Activated CD8-positive, alpha-beta memory T cell treated with anti-CD3 and anti-CD28 coated beads for 36 hours (primary cell): ENCODE measurements around the gene UNC93B1. TPM values are rescaled to one million over a fixed set of nuclear protein-coding genes. Genes with fewer than 3 reads are reported as not detected.
"Not testable (repeated sequence)": the region's sequence is repeated elsewhere in the genome, so short reads cannot be mapped to it uniquely, and the experiment has no call there.

Experiments
- CTCF ChIA-PET: fragments of 350-600 bp; sonication (Branson Sonifier 250); formaldehyde crosslinking; loops from one replicate; lab custom pipeline; 2021; ENCODE audit warnings: antibody characterized with exemption; lab: Charles Lee
- POLR2A ChIA-PET: fragments of 350-600 bp; sonication (Branson Sonifier 250); formaldehyde crosslinking; loops from one replicate; lab custom pipeline; 2021; ENCODE audit warnings: antibody characterized with exemption; lab: Charles Lee
- total RNA-seq, 2 experiments: library from RNA; stranded (reverse); gene quantifications; one replicate each; pipeline ENCODE4 v1.2.3, GENCODE V29; 2021

Gene UNC93B1
- total RNA-seq, 2 experiments from 2014 or later, result 10.5 to 11.5 TPM

DNA sequence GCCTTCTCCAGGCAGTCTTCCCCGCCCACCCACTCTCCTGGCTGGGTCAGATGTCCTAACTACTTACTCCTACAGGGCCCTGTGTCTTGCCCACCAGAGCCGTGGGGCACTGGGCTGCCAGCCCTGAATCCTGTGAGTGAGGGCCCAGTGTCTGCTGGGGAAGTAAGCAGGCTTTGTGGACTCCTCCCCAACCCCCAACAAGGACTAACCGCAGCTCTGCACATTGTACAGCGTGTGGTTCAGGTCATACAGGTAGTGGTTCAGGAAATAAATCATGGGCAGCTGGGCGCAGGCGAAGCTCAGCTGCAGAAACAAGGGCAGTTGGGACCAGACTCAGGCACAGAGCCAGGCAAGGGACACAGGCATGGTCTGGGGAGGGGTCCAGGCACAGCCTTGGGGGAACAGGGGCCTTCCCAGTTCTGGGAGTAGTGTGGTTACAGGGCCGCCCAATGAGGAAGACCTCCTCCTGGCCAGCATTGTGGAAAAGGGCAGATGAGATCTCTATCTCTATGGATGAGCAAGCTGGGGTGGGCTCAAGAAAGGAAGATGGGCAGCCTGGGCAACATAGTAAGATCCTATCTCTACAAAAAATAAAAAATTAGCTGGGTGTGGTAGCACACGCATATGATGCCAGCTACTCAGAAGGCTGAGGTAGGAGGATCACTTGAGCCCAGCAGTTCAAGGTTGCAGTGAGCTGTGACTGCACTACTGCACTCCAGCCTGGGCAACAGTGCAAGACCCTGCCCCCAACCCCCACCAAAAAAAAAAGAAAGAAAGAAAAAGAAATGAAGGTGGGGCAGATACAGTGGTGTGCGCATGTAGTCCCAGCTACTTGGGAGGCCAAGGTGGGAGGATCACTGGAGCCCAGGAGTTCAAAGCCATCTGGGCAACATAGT, 5.5 kb downstream of the UNC93B1 start:
- ChIA-PET CTCF (interaction anchor here (1.0 to 1.1 kb wide), 2 partner anchors 23 to 43 kb away, joined by 3 to 4 read pairs; no protein-coding TSS in a partner anchor), POLR2A (interaction anchor here (1.1 kb wide), 1 partner anchor 120 kb away, joined by 3 read pairs; no protein-coding TSS in a partner anchor)

DNA sequence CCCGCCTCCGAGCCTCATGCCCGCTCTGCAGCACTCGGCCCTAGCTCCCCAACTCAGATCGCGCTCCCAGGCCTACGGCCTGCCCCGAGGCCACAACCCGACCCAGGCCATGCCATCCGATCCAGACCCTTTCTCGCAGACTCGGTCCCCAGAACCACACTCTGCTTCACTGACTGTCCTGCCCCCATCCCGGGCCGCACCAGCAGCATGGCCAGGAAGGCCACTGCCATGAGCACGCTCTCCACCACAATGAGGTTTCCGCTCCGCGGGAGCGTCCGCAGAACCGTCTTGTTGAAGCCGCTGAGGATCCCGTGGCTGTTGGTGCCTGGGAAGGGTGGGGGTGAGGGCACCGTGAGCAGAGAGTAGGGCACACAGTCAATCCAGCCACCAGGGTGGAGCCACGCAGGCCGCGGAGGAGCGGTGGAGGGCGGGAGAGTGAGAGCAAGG, 6.4 kb downstream of the UNC93B1 start:
- CTCF ChIA-PET, result no interaction called here
- POLR2A ChIA-PET, result interaction anchor here (1.1 kb wide), 1 partner anchor 121 kb away, joined by 3 read pairs; no protein-coding TSS in a partner anchor

DNA sequence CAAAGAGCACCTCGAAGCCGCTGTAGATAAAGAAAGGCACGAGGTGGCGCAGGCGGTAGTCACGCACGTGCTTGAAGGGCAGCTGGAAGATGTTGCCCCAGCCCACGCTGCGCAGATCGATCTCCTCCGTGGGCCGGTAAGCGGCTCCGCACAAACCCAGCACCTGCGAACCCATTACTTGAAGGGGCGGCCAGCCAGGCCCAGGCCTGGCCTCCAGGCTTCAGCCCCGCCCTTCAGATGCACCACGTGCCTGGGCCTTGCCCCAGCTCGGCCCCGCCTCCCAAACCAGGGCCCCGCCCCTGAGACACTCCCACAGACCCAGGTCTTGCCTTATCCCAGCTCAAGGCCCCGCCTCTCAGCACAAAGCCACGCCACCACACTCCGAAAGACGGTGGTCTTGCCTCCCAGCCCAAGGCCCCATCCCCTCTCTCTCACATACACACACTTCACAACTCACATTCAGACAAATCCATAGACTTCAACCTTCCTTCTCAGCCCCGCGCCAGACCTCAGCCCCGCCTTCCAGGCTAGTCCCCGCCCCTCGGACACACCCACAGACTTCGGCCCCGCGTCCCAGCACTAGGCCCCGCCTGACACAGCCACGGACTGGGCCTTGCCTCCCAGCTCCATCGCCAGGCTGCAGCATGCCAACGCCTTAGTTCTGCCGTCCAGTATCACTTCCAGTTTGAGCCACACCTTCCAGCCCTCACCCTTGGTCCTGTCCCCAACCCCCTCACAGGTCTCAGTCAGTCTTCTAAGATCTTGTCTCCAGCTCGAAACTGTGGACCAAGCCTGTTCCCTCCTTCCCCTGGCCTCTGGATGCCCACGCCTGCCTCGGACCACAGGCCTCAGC, 7.0 kb downstream of the UNC93B1 start:
- CTCF ChIA-PET, result no interaction called here
- POLR2A ChIA-PET, result interaction anchor here (1.1 kb wide), 1 partner anchor 121 kb away, joined by 3 read pairs; no protein-coding TSS in a partner anchor

DNA sequence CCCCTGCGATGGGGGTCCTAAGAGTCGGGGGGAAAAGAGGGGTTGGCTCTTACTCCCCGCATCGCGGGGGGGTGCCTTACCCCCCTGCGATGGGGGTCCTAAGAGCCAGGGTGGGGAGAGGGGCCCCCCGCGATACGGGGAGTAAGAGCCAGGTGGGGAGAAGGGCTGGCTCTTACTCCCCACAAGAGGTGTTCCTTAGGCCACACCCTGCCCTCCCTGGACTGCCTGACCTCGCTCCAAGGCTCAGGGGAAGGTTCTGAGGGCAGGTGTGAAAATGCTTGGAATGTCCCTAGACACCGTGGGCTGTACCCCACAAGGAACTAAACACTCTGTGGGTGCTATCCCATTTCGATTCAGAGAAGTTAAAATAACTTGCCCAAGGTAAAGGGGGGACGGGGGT, 7.8 kb downstream of the UNC93B1 start:
- ChIA-PET CTCF (no interaction called here), POLR2A (no interaction called here)

DNA sequence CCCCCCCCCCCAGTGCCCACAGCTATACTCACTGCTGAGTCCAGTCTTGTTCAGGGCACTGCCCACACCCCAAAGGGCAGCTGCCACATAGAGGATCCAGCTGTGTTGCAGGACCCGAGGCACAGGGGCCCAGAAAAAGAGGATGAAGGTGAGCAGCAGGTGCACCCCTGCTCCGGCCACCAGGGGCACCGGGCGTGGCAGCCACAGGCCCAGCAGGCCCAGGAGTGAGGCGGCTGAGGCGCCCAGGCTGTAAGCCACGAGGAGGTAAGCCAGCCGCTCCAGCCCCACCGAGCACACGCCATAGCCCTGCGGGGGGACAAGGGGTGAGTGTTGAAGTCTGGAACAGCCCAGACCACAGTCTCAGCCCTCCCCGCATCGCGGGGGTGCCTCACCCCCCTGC, 8.3 kb downstream of the UNC93B1 start:
- CTCF ChIA-PET, POLR2A ChIA-PET: not testable (repeated sequence)

DNA sequence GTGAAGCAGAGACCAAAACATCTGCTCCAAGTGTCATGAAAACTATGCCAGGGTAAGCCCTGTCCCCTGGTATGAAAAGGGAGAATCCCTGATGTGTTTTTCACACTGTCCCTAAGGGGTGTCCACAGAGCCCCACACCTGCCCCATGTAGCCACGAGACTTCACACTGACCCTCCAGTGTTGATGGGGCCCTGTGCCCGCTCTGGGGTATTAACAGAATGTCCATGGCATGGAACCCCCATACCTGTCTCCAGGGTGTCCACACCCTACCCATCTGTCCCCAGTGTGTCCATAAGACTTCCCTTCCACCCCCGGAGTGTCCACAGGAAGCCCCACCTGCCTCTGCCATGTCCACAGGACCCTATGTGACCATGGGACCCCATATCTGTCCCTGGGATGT, 8.8 kb downstream of the UNC93B1 start:
- POLR2A ChIA-PET, CTCF ChIA-PET: not testable (repeated sequence)

DNA sequence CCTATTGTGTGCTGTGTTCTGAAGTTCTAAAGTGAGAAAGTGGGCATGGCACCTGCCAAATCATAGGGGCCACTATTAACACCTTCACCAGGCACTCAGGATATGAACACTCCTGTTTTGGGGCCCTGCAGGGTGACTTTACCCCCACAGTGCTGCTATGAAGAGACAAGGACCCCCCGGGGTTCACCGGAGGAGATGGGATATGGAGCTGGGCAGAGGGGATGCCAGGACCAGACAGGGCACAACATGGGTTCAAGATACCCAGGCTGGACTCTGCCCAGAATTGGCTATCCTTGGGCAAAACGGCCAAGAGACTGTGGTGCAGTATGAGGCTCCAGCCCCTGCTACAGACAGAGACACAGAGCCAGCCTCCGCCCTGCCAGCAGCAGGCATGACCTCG, 9.5 kb downstream of the UNC93B1 start:
- POLR2A ChIA-PET, result not testable (repeated sequence)
- CTCF ChIA-PET, result interaction anchor here (0.6 to 0.9 kb wide), 3 partner anchors 8 to 211 kb away, joined by 3 to 5 read pairs (median 4); partner anchors contain the start of gene TCIRG1

DNA sequence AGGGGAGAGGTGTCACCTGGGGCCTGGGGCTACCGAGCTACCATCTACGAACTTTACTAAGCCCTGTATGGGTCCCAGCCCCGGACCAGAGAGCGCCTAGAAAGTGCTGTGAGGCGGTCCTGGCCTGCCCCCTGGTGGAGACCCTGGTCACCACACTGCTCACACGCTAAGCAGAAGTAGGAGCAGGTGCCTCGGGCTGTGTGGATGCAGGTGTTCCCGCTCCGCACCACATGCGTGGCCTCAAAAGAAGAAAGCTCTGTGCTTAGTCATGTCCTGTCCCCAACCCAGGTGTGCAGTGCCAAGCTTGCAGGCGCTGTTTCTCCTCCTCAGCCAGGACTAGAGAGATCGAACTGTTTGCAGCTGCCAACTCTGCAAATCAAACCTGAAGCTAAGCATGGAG, 10.1 kb downstream of the UNC93B1 start:
- POLR2A ChIA-PET, result not testable (repeated sequence)
- CTCF ChIA-PET, result interaction anchor here (0.9 kb wide), 2 partner anchors 8 to 45 kb away, joined by 3 to 4 read pairs; partner anchors contain the start of gene TCIRG1

DNA sequence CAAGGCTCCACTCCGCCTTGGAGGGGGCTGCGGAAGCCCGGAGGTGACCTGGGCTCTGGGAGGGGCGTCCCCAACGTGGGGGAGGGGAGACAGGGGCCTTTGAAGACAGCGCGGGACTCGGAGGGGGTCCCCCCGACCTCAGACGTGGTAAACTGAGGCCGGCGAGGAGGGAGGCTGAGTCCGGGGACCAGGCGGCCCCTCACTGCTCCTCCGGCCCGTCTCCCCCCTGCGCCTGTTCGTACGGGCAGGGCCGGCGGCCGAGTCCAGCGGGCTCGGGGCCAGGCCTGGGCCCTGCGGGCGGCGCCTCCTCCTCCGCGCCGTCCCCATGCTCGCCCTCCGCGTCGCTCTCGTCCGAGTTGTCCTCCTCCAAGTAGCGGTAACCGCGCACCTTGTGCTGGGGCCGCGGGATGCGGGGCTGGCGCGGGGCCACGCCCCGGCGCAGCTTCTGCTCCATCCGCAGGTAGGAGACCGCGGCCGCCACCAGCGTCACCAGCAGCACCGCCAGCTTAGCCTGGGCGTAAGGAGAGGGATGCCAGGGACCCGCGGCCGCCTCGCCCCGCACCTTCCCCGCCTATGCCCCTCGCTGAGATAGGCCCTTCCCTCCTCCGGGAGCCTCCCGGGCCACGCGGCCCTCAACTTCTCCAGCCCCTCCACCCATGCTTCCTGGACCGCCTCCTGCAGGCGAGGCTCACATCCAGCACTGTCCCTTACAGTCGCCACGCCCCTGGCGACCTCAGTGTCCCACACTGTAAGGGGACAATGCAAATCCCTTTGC, 12.4 kb downstream of the UNC93B1 start:
- CTCF ChIA-PET, POLR2A ChIA-PET: not testable (repeated sequence)

DNA sequence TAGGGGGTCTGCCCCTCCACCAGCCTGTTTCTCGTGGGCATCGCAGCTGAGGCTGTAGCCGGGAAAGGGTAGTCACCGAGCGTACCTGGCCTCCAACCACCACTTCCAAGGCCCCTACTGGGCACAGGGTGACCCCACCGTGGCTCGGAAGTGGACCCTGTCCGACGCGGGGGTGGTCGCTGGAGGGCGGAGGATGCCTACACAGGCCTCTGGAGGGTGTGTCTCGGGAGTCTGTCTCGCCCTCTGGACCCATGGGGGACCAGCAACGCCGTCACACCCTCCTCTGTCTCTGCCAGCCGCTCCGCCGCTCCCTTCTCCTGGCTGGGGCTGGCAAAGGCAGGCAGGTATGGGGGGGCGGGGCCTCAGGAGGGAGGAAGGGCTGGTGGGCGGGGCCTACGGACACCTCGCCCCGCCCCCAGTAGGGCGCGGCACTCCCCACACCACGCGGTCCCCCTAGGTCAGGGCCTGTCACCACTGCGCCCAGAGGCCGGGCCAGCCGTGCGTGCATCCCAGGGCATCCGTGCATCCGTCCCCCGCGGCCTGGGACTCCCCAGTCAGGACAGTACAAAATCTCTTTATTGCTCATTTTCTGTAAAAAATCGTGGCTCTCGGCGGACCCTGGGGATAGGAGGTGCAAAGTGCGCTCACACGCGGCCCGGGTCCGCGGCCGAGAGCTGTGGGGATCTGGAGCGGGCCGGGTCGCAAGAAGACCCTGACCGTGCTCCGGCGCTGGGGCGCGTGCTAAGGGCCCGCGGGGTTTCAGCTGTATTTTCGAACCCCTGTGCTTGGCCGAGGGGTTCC, 13.2 kb downstream of the UNC93B1 start:
- POLR2A ChIA-PET, CTCF ChIA-PET: not testable (repeated sequence)

DNA sequence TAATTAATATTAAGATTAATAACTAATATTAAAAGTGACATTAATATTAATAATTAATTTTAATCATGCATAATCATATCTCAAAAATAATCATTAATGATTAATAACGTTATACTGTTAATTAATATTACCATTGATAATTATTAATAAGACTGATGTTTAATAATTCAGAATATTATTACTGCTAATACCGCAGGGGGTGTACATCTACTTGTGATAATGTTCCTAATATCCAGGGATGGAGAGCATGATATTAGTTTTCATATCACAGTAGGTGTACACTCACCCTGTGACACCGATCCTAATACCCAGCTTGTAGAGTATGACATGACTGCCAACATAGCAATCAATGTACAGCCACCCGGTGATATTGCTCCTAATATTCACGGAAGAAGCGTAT, 18.6 kb downstream of the UNC93B1 start:
- POLR2A ChIA-PET, CTCF ChIA-PET: not testable (repeated sequence)

DNA sequence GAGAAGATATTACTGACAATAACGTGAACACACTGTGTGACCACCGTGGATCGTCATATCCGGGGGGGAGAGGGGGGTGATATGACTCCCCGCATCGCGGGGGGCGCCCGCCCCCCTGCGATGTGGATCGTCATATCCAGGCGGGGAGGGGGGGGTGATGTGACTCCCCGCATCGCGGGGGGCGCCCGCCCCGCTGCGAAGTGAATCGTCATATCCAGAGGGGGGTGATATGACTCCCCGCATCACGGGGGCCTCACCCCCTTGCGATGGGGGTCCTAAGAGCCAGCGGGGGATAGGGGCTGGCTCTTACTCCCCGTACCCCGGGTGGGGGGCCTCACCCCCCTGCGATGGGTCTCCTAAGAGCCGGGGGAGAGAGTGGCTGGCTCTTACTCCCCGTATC, 19.9 kb downstream of the UNC93B1 start:
- CTCF ChIA-PET, result no interaction called here

DNA sequence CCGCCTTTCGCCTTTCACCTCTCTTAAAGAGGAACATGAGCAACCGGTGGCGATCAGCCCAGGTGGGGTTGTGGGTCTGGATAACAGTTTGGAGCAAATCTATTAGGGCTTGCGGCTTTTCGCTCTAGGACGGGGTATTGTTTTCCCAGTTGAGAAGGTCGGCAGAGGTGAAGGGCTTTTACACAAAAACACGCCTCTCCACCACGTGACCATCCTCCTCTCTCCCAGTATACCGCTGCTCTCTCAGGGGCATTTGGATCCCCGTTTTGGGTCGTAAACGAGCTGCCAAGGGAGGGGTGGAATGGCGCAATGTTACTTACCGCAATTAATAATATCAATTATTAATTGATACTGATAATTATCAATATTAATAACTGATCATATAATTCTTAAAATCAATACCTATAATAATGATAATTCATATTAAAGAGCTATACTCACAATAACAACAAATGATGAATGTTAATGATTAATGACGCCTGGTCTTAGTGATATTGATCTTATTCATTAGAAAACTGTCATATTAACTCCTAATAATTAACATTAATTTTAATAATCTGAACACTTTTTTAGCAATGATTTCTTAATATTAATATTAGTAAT, 21.5 kb downstream of the UNC93B1 start:
- POLR2A ChIA-PET, CTCF ChIA-PET: not testable (repeated sequence)

More for the DNA sequence above, 19.9 kb downstream of the UNC93B1 start:
- POLR2A ChIA-PET, result no interaction called here

DNA sequence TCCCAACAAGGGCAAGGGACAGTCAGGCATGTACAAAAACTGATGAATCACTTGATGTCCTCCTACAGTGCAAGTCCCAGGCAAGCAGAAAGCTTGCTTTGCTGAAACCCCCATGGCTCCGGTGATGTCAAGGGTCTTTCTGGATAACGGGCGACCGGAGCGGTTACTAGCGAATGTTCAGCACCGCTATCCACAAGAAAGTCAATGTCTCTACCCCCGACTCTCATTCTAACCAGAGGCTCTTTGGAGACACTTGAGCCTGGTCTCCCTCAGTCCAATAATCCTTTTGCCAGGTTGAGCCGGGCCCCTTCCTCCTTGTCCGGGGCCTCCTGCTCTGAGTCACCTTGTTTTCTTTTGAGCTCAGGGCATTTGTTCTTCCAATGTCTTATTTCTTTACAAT, 22.7 kb downstream of the UNC93B1 start:
- CTCF ChIA-PET, POLR2A ChIA-PET: not testable (repeated sequence)

DNA sequence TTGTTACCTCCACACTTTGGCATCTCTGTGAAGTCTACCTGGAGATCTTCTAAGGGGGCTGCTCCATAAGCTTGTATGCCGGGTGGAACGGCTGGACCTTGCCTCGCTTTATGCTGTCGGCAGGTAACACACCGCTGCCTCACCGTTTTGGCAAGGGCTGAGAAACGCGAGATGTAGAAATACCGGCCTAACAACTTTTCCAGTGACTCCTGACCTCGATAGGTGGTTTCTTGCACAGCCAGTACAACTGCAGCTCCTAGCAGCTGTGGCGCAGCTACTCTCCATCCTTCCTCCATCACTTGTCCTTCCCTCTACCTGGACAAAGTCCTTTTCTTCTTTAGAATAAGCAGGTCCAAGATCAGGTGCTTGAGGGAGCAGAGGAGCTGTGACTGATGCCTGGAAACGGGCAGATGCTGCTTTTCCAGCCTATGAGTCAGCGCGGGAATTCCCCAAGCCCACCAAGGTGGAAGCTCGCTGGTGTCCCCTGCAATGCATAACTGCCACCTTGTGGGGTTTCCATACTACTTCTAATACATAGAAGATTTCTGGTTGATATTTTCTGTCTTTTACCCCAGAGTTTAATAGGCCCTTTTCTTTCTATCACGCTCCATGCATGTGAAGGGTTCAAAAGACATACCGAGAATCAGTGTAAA, 25.0 kb downstream of the UNC93B1 start:
- CTCF ChIA-PET, POLR2A ChIA-PET: not testable (repeated sequence)

DNA sequence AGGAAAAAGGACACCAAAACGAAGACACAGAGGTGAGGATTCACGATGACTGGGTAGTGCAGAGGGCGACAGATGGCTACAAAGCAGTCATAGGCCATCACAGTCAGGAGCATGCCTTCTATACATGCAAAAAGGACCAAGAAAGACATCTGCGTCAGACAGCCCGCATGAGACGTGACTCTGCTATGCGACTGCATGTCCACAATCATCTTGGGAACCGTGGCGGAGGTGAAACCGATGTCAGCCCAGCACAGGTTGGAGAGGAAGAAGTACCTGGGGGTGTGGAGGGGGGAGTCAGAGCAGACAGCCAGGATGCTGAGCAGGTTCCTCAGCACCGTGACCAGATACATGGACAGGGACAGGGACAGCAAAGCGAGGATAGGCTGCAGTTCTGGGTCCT, 29.2 kb downstream of the UNC93B1 start:
- CTCF ChIA-PET, POLR2A ChIA-PET: not testable (repeated sequence)

DNA sequence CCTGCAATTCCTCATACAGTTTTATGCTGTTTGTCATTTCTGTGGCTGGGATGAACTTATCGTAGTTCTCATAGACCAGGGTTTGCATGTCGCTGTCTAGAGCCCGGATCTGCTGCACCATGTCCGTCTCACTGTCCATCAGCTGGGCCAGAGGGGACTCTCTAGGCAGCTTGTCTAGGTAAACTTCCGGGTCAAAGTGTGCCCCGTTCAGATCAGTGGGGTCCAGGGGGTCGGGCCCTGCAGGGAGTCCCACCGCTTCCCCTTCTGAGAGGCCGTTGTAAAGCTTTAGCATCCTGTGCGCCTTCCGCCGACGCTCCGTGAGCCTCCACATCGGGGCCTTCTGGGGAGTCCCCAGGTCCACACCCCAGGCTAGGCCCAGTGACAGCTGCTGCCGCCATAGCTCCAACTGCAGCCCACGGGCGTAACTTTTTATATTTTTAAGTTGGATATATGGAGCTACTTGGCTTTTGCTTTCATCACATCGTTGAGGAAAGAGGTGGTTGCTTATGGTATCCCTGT, 38.0 kb downstream of the UNC93B1 start:
- POLR2A ChIA-PET, CTCF ChIA-PET: not testable (repeated sequence)
